Endothelial cell of umbilical vein (primary cell): ENCODE measurements around the gene PPHLN1. TPM values are rescaled to one million over a fixed set of nuclear protein-coding genes. Genes with fewer than 3 reads are reported as not detected.

Experiments
- BruUV-seq: library from RNA; stranded (reverse); fragments of 400-500 nt; replicated peaks from 2 replicates; lab custom pipeline; 2021; lab: Mats Ljungman, UMichigan
- CTCF ChIA-PET: fragments of 300-600, 350-600 bp; sonication (Branson Sonifier 250); formaldehyde crosslinking; loops from one replicate; lab custom pipeline; 2021; ENCODE audit warnings: antibody characterized with exemption, inconsistent platforms; lab: Charles Lee
- POLR2A ChIA-PET: fragments of 300-600, 350-600 bp; sonication (Branson Sonifier 250); formaldehyde crosslinking; loops from one replicate; lab custom pipeline; 2021; ENCODE audit warnings: antibody characterized with exemption, inconsistent platforms; lab: Charles Lee
- DNase-seq: peaks from one replicate; pipeline ENCODE4 v3.0.0-alpha.2; 2011; ENCODE audit warnings: low read depth, low spot score
- FAIRE-seq: peaks from 2 replicates; lab custom pipeline; 2011; peaks lifted over from hg19 to GRCh38; lab: Jason Lieb, UNC
- H2AFZ ChIP-seq: 2 replicates; pipeline ENCODE4 v1.6.0; 2012; ENCODE audit warnings: low read depth, low read length, control low read depth, inconsistent platforms
- H3K27ac ChIP-seq: 2 replicates; pipeline ENCODE4 v1.5.1; 2011; ENCODE audit warnings: low read depth, mild to moderate bottlenecking, control low read depth, low read length, moderate library complexity; ENCODE audit not compliant: insufficient read depth
- H3K27me3 ChIP-seq, 2 experiments: 2 replicates each; pipeline versions ENCODE4 v1.6.0 to v1.6.1; 2011; ENCODE audit warnings: low read length in 2 of 2, mixed read lengths in 1 of 2; ENCODE audit not compliant: control insufficient read depth in 2 of 2, insufficient read depth in 2 of 2
- H3K36me3 ChIP-seq, 2 experiments: 2 replicates in 1 of 2; 3 replicates in 1 of 2; pipeline ENCODE4 v1.5.1; 2011; ENCODE audit warnings: low read length in 2 of 2, mild to moderate bottlenecking in 1 of 2, moderate library complexity in 1 of 2; ENCODE audit not compliant: control insufficient read depth in 2 of 2, insufficient read depth in 2 of 2; ENCODE audit errors: extremely low read depth in 1 of 2
- H3K4me1 ChIP-seq: 3 replicates; pipeline ENCODE4 v1.5.1; 2011; ENCODE audit warnings: mild to moderate bottlenecking, low read length; ENCODE audit not compliant: control insufficient read depth, insufficient read depth; ENCODE audit errors: extremely low read depth
- H3K4me2 ChIP-seq: 2 replicates; pipeline ENCODE4 v1.6.1; 2011; ENCODE audit warnings: low read length, control low read depth, mixed read lengths; ENCODE audit not compliant: insufficient read depth
- H3K4me3 ChIP-seq, 3 experiments: fragments of 200-600 bp in 1 of 3; sonication (generic), shearing (Covaris generic) in 1 of 3; replicated peaks in 1 of 3; 2 replicates each; pipeline ENCODE4 v1.5.1; 2011 to 2016; ENCODE audit warnings: control low read depth in 3 of 3, low read length in 3 of 3, mild to moderate bottlenecking in 2 of 3, inconsistent platforms in 1 of 3, low read depth in 1 of 3, moderate library complexity in 1 of 3; ENCODE audit not compliant: insufficient read depth in 1 of 3
- H3K79me2 ChIP-seq: 2 replicates; pipeline ENCODE4 v1.6.0; 2012; ENCODE audit warnings: low read length, inconsistent platforms; ENCODE audit not compliant: control insufficient read depth, insufficient read depth
- H3K9ac ChIP-seq: replicated peaks from 2 replicates; pipeline ENCODE3; 2011; ENCODE audit warnings: low read length, control low read depth; ENCODE audit not compliant: insufficient read depth; ENCODE audit errors: extremely low read depth
- H3K9me1 ChIP-seq: replicated peaks from 3 replicates; pipeline ENCODE4 v1.6.0; 2011; ENCODE audit warnings: mild to moderate bottlenecking, low read length; ENCODE audit not compliant: control insufficient read depth, insufficient read depth; ENCODE audit errors: extremely low read depth
- H3K9me3 ChIP-seq: replicated peaks from 2 replicates; pipeline ENCODE4 v1.5.1; 2012; ENCODE audit warnings: low read length, inconsistent platforms; ENCODE audit not compliant: control insufficient read depth, insufficient read depth
- H4K20me1 ChIP-seq: replicated peaks from 2 replicates; pipeline ENCODE3; 2011; ENCODE audit warnings: mild to moderate bottlenecking, low read length; ENCODE audit not compliant: control insufficient read depth, insufficient read depth; ENCODE audit errors: extremely low read depth
- EZH2 ChIP-seq: IDR thresholded peaks from 2 replicates; pipeline ENCODE4 v1.6.1; 2012; ENCODE audit warnings: borderline replicate concordance, low read depth, mild to moderate bottlenecking, moderate library complexity, low read length, inconsistent platforms; ENCODE audit not compliant: severe bottlenecking
- FOS ChIP-seq: IDR thresholded peaks from 2 replicates; pipeline ENCODE4 v1.6.1; 2011; ENCODE audit warnings: mild to moderate bottlenecking, low read length, moderate library complexity, borderline replicate concordance; ENCODE audit not compliant: insufficient read depth
- GATA2 ChIP-seq: IDR thresholded peaks from 2 replicates; pipeline ENCODE4 v1.7.0; 2011; ENCODE audit warnings: low read depth, mild to moderate bottlenecking, moderate library complexity, mixed read lengths, low read length; ENCODE audit not compliant: insufficient read length, insufficient read depth
- JUN ChIP-seq: IDR thresholded peaks from 2 replicates; pipeline ENCODE4 v1.6.1; 2011; ENCODE audit warnings: borderline replicate concordance, low read depth; ENCODE audit not compliant: insufficient read length, insufficient read depth
- MYC ChIP-seq: IDR thresholded peaks from one replicate; pipeline ENCODE4 v1.6.1; 2011; ENCODE audit warnings: mild to moderate bottlenecking, low read depth, low read length
- POLR2A ChIP-seq: IDR thresholded peaks from 2 replicates; pipeline ENCODE4 v1.6.1; 2012; ENCODE audit warnings: low read depth, mild to moderate bottlenecking, control low read depth, low read length
- POLR2AphosphoS5 ChIP-seq: IDR thresholded peaks from 2 replicates; pipeline ENCODE4 v1.6.1; 2012; ENCODE audit warnings: low read depth, mild to moderate bottlenecking, control low read depth, low read length, moderate library complexity; ENCODE audit not compliant: insufficient read depth
- dilution Hi-C: fragments of 300-500 bp; cut with MboI; formaldehyde crosslinking; loops from one replicate; pipeline ENCODE4 v1.15.0; 2019; ENCODE audit warnings: low sequenced_read_pairs; ENCODE audit not compliant: extremely low pct_ligation_motif_present
- intact Hi-C: fragments of 100-400 bp; cut with micrococcal nuclease; formaldehyde crosslinking; loops from one replicate; pipeline ENCODE4 v1.10.0; 2022
- polyA plus RNA-seq, 4 experiments: library from polyadenylated mRNA; depleted of rRNA in 3 of 4; stranded (reverse) in 3 of 4; unstranded in 1 of 4; fragments of >200 nt; gene quantifications; 2 replicates each; pipeline versions ENCODE4 v1.2.1 to v1.2.3, GENCODE V29; 2011 to 2012; ENCODE audit warnings: missing spikeins in 1 of 4
- total RNA-seq: library from RNA; stranded (reverse); gene quantifications from 2 replicates; pipeline ENCODE4 v1.2.3, GENCODE V29; 2021
- TF ChIP-seq, protein P1 (sequence below): IDR thresholded peaks from 2 replicates; pipeline ENCODE4 v1.6.1; 2011; ENCODE audit not compliant: insufficient read depth, insufficient read length
- TF ChIP-seq, protein P2 (sequence below), 2 donors: IDR thresholded peaks; 1 replicate in 1 of 2; 2 replicates in 1 of 2; pipeline ENCODE4 v1.5.1; 2011; ENCODE audit warnings: low read length in 2 of 2, mild to moderate bottlenecking in 2 of 2, moderate library complexity in 2 of 2, control low read depth in 1 of 2, inconsistent platforms in 1 of 2, low read depth in 1 of 2; ENCODE audit not compliant: insufficient read depth in 1 of 2; ENCODE audit errors: extremely low read depth in 1 of 2

Gene PPHLN1
- total and polyA plus RNA-seq, 2 donors (not counting 3 experiments of a cell fraction or from before 2014, with no cell fraction given): 23.4 to 62.2 TPM

DNA sequence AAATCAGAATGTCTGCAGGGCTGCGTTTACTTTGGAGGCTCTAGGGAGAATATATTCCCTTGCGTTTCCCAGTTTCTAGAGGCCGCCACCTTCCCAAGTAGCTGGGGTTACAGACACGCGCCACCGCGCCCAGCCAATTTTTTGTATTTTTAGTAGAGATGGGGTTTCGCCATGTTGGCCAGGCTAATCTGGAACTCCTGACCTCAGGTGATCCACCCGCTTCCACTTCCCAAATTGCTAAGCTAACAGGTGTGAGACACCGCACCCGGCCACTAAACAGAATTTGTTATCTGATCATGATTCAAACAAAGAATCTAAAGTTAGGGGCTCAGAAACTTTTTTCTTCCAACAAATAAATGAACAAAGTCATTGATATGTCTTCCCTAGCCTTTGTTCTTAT is 114.6 kb downstream of the PPHLN1 start:
- Histone ChIP-seq H2AFZ (no peak overlapping the region), H3K79me2 (no peaks in the 10 kb centered on the region), H3K4me2 (no peak overlapping the region), H3K9ac (no peak overlapping the region), H3K9me1 (peaks cover 3% of the 10 kb centered on the region), H3K27ac (no peak overlapping the region), H3K9me3 (no peaks in the 10 kb centered on the region), H3K4me3 (no peak overlapping the region), H3K36me3 (peaks cover 0 to 4% of the 10 kb centered on the region in 2 experiments), H4K20me1 (no peaks in the 10 kb centered on the region), H3K27me3 (no peaks in the 10 kb centered on the region), H3K4me1 (no peaks in the 10 kb centered on the region)
- intact Hi-C loops: no loop called here
- dilution Hi-C loops: no loop called here
- FAIRE-seq (no peak), DNase-seq (no peak)
- TF ChIP-seq GATA2 (no peak), MYC (no peak), EZH2 (no peak), JUN (no peak), FOS (no peak), POLR2A (no peak), POLR2AphosphoS5 (no peak)
- TF ChIP-seq, protein P1, sequence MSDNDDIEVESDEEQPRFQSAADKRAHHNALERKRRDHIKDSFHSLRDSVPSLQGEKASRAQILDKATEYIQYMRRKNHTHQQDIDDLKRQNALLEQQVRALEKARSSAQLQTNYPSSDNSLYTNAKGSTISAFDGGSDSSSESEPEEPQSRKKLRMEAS: no peak
- TF ChIP-seq, protein P2, sequence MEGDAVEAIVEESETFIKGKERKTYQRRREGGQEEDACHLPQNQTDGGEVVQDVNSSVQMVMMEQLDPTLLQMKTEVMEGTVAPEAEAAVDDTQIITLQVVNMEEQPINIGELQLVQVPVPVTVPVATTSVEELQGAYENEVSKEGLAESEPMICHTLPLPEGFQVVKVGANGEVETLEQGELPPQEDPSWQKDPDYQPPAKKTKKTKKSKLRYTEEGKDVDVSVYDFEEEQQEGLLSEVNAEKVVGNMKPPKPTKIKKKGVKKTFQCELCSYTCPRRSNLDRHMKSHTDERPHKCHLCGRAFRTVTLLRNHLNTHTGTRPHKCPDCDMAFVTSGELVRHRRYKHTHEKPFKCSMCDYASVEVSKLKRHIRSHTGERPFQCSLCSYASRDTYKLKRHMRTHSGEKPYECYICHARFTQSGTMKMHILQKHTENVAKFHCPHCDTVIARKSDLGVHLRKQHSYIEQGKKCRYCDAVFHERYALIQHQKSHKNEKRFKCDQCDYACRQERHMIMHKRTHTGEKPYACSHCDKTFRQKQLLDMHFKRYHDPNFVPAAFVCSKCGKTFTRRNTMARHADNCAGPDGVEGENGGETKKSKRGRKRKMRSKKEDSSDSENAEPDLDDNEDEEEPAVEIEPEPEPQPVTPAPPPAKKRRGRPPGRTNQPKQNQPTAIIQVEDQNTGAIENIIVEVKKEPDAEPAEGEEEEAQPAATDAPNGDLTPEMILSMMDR (IDR thresholded peaks at IDR 0.05; ENCODE audit: extremely low read depth in 1 of 2, insufficient read depth in 1 of 2, low read depth in 1 of 2, low read length in 2 of 2): no peak
- BruUV-seq: no TSS peak
- POLR2A ChIA-PET: no interaction called here
- CTCF ChIA-PET: no interaction called here
